Fibroblast of lung (primary cell): ENCODE results near the gene NIBAN1.
"Not testable (repeated sequence)": the region's sequence is repeated elsewhere in the genome, so short reads cannot be mapped to it uniquely, and the experiment has no call there.

Source experiments
- CTCF ChIP-seq, 2 donors: IDR thresholded peaks in 1 of 2; conservative IDR thresholded peaks in 1 of 2; 1 replicate in 1 of 2; 2 replicates in 1 of 2; pipeline ENCODE4 v1.5.1; 2011 to 2012; ENCODE audit warnings: low read length in 2 of 2, control low read depth in 1 of 2, inconsistent platforms in 1 of 2, low read depth in 1 of 2, mild to moderate bottlenecking in 1 of 2
- EZH2 ChIP-seq: IDR thresholded peaks from 2 replicates; pipeline ENCODE4 v1.5.1; 2012; ENCODE audit warnings: low read length, control low read depth, mild to moderate bottlenecking; ENCODE audit errors: missing control alignments

GRCh38 chr1:184999974-185000373, 25.7 kb upstream of the NIBAN1 start:
- TF ChIP-seq CTCF (conservative IDR thresholded peaks at IDR 0.05 in 1 of 2, IDR thresholded peaks at IDR 0.05 in 1 of 2; ENCODE audit: low read depth in 1 of 2, low read length in 2 of 2); EZH2: not testable (repeated sequence)
